ENCODE measurements around the gene C7orf33.
"Not testable (repeated sequence)": the region's sequence is repeated elsewhere in the genome, so short reads cannot be mapped to it uniquely, and the experiment has no call there.

The C7orf33 gene

DNA sequence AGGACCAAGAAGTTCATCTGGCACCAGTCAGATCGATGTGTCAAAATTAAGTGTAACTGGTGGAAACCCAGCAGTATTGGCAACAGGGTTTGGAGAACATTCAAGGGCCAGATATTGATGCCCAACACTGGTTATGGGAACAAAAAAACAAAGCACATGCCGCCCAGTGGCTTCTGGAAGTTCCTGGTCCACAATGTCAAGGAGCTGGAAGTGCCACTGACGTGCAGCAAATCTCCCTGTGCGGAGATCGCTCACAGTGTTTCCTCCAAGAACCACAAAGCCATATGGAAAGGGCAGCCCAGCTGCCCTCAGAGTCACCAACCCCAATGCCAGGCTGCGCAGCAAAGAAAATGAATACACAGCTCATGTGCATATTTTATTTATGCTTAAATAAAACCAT is 10.1 kb upstream of the C7orf33 start:
- no peak for DNase-seq (ENCODE audit: low spot score)

DNA sequence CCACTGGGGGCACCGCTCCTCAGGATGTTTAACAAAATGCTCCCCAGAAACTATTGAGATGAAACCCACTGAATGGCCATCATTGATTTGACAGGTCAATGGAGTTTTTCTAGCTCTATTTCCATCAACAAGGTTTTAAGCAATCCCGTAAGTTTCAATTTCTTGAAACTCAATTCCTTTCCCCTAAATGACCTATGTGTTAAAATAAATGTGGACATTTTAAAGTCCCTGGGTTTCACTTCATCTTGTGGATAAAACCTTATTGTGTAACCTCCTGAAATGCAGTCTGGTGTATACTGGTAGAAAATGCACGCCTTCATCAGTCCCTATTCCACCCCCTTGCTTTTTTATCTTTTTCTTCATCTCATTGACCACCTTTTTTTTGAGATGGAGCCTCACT is 8.9 kb upstream of the C7orf33 start:
- no peak for DNase-seq (ENCODE audit: low spot score)

DNA sequence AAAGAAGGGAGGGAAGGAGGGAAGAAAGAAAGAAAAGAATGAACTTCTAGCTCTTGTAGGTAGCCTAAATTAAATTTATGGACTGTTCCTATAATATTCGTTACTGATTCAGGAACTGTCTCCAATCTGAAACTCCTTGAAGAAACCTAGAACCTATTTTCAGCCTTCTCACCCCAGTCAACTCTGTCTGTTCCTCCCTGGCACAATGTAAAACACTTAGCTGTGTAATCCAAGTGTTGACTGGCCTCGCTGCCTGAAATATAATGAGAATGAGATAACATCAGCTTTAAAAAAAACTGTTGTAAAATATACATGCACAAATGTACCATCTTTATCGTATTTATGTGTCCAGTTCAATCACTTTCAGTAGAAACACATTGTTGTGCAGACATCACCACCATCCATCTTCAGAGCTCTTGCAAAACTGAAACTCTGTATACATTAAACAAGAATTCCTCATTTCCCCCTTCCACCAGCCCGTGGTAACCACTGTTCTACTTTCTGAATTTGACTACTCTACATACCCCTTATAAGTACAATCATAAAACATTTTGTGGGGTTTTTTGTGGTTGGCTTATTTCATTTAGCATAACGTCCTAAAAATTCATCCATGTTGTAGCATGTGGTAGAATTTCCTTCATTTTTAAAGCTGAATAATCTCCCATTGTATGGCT is 6.3 kb upstream of the C7orf33 start:
- no peak for DNase-seq (ENCODE audit: low spot score)

DNA sequence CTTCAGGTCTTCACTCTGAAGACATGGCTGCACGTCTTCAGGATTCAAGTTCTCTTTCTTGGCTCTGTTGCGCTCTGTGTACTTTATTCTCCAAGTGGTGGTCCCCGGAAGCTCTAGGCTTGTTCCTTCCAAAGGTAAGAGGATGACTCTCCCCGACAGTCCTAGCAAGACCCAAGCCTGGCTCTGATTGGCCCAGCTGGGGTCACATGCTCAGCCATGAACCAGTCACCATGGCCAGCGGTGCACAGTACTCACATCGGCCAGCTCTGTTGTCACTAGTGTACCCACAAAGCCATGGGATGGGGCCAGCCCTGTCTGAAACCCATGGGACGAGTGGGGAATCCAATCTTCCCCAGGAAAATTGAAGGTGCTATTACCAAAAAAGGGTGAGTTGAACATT is 5.2 kb upstream of the C7orf33 start:
- DNase-seq (ENCODE audit: low spot score): no peak

DNA sequence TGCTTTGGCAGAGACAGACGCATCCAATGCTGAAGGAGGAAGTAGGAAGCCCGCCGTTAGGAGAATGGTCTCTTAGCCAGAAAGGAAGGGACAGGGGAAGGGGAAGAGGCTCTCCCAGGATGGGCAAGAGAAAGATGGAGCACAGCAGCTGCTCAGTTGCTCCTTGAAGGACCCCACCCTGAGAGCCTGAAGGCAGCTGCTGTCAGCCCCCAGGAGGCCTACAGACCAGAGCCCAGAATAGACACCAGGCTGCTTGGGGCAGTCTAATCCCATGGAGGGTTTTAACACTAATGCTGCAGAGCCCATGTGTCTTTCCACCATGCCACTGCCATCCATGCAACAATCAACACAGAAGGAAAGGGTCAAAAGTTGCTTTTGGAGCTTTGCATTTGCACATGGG is 3.5 kb upstream of the C7orf33 start:
- DNase-seq (ENCODE audit: low spot score): no peak

DNA sequence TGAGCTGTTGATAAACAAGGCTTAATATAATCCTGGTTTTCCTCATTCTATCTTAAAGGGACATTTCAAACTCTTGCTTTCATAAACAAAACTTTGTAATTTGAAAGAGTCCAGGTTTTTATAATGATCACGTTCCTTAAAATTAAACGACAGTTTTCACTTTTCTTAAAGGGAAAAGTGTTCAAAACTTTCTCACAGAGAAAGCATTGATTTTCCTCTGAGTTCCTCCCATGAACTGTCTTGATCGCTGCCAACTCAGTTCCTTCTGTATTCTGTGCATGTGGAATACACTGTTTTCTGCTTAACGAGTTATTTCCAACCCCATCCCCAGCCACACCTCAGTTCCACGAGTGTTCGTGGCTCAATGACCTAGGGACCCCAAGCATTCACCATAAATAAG is 2.4 kb upstream of the C7orf33 start:
- no peak for DNase-seq (ENCODE audit: low spot score)

DNA sequence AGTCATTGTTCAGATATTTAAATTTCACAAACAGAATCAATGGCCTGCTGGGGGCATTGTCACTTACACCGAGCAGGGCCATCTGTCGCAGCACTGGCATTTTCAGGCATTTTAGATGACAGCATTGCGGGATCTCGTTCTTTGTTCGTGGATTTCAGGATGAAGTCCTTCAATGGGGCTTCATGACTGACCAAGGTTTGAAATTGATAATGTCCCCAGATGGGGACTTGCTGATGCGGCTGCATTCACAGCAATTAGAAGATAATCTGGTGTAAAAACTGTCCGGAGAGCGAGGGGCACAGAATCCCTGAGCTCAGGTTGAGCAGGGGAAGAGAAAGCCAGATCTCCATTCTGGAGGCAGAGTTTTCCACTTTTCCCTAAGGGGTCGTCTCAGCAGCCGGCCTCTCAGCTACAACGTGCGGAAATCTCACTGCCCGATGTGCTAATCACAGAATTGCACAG is 1.9 kb upstream of the C7orf33 start:
- DNase-seq (ENCODE audit: low spot score): no peak

DNA sequence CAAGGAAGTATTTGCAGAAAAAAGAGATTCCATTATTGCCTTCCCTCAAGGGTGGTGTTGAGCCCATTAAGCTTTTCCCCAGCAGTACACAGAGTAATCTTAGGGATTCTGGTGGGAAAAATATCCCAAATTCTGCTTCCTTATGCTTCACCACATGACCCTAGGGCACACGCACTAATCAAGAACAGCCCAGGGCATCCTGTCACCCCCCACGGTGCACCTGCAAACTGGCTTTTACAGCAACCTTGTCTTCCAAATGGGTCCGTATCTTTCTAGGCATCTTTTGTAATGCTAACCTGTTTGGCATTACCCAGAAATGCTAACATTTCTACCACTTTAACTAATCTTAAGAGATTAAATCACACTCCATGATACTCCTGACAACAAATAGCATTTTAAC is 926 bp upstream of the C7orf33 start:
- no peak for DNase-seq (ENCODE audit: low spot score)

DNA sequence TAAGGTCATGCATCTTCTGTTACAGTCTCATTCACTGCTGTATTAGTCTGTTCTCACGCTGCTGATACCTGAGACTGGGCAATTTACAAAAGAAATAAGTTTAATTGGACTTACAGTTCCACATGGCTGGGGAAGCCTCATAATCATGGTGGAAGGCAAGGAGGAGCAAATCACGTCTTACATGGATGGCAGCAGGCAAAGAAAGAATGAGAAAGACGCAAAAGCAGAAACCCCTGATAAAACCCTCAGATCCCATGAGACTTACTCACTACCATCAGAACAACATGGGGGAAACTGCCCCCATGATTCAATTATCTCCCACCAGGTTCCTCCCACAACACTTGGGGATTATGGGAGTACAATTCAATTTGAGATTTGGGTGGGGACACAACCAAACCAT is 5.8 kb downstream of the C7orf33 start:
- not testable (repeated sequence) for DNase-seq (ENCODE audit: low spot score)

DNA sequence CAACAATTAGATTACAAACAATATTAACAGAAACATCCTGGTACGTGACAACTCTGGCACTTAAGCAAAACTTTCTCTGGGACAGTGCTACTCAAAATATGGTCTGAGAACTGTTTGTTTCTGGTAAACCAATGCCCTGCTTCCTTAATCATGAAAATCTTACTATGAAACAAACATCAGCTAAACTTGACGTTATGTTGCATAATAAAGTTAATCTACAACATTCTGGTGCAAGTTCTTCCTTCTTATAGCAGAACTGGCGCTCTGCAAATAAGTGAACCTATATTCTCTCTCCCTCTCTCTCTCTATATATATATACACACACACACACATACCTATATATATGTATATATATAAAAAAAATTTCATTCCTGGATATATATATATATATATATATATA is 7.8 kb downstream of the C7orf33 start:
- no peak for DNase-seq (ENCODE audit: low spot score)

DNA sequence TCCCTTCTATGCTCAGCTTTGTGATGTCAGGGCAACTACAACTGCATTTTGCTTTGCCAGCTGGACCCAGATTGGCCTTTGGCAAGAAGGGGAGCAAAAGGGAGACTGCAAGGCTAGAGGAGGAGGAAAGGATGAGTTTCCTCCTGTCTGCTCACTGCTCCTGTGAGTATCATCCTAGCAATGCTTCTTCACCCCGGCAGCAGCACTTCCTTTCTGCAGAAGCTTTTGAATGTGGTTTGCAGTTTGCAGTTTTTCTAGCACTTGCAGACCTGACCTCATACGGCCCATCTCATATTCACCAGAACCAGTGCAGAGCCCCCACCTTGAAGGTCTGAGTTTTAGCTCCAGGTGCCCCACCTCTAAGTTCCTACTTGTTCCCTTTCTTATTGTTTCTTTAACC is 14.8 kb downstream of the C7orf33 start:
- no peak for DNase-seq (ENCODE audit: low spot score)

DNA sequence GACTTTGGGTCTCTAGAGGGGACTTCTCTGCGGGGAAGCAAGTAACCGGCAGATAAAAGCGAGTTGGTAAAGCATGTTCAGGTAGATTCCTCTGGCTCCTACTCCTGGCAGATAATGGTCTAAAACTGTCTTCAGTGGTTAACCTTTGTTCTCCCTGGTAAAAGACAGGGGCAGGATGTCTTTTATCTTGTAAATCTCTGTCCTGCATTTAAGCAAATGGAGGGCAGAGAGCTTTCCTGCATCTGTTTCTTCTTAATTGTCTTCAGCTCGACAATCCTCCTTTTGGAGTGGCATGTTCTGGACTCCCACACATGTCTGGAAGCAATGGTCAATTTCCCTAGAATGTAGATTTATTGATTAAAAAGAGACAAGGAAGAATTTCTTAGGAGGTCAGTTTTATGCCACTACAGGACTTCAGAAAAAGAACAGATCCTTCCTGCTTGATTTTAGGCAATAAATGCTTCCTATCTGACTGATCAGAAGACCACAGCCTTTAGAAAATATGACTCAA is 16.6 kb downstream of the C7orf33 start:
- DNase-seq (ENCODE audit: low spot score): no peak

DNA sequence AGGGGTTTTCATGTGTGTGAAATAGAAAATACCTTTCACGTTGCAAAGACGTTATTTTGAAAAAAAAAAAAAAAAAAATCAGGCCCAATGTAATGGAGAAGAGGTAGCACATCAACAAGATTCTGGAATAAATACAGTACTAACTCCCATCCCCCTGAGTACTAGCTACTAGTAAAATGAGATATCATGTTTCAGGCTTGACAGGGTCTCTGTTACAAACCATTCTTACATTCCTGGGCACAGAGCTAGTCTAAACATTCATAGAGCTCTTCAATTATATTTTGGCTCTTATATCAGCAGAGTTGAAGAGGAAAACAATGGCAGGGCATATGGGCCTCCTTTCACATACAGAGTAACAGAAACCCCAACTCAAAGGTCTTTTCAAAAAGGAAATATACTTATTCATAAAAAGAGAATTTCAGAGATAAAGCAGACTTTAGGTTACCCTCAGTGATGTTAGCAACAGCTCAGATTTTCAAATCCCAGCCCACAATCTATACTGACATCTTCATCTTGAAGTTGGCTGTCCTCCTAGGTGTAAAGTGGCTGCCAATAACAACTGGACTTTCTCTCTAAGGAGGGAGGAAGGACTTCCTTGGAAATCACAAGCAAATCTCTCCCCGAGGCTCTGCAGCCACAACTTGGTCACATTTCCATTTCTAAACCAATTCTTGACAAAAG is 18.6 kb downstream of the C7orf33 start:
- no peak for DNase-seq (ENCODE audit: low spot score)

DNA sequence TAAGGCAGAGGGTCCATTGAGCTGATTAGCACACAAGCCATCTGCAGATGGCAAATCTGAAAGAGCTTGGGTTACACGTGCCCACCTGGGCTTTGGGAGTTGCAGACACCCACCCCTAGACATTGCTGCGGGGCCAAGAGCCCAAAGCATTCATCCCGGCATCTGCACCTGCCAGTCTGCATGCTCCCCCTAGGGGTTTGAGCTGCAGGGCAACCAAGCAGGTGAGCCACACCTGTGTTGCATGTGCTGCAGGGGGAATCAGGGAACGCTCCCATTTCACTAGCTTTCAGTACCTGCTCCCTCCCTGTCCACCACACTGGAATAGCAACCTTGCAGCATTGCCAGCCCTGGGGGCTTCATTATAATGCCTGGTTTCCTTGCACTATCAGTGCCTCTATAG is 21.1 kb downstream of the C7orf33 start:
- no peak for DNase-seq (ENCODE audit: low spot score)

DNA sequence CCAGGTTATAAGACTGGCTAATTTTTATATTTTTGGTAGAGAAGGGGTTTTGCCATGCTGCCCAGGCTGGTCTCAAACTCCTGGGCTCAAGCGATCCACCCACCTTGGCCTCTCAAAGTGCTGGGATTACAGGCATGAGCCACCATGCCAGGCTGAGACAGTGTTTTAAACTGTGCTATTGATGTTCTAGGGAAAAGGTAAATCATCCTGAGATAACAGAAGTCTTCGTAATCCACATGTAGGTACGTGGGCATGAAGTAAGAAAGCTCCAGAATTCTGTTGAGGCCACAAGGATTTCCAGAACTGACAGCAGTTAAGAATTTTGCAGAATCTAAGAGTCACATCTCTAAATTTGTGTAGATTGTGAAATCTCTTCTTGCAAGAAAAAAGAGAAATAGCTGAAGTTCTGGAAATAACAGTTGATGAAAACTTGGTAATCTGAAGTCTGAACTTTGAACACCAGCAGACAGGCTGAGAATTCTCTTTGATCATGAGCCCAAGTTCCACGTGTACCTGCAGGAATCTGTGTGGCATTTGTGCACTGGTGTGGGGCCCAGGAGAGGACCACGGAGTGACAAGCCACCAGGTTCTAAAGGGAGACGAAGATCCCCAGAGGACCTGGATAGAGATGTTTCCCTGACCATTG is 24.6 kb downstream of the C7orf33 start:
- DNase-seq (ENCODE audit: low spot score): no peak

DNA sequence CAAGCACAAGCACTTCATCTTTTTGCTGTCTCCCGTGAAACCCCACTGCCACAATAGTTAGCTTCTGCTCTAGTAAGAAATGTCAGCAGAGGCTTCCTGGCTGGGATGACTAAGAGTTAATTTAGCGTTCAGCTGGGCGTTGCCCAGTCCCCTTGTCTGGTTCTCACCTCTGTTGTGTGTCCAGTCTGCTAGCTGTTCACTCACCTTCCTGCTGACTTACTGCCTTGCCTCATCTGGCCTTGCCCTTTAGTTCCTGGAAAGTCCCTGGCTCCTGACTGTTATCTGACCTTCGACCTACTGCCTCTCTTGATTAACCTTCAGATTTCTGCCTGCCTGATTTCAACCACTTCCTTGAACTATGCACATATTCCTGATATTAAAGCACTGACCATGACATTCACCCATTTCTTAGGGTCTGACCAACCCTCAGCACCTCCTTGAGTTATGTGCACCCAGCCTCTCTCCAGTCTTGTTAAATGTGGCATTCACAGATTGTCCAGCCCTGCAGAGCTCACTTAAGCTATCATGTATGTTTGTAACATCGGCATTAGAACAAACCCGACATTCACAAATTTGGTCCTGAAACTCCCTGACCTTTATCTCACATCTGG is 30.3 kb downstream of the C7orf33 start:
- no peak for DNase-seq (ENCODE audit: low spot score)

DNA sequence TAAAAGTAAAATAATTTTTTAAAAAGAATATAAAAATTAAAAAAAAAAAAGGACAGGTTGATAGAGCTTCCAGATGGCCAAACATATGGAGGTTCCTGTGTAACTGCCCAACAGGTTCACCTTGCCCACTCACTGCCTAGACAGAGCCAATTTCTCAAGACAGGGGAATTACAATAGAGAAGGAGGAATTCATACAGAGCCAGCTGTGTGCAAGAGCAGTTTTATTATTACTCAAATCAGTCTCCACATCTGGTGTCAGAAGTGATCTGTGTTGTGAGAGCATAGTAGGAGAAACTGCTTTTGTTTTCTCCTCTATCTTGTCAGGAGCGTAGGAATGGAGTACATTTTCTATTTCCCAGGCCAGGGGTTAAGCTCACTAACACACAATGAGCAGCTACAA is 31.0 kb downstream of the C7orf33 start:
- DNase-seq (ENCODE audit: low spot score): no peak

DNA sequence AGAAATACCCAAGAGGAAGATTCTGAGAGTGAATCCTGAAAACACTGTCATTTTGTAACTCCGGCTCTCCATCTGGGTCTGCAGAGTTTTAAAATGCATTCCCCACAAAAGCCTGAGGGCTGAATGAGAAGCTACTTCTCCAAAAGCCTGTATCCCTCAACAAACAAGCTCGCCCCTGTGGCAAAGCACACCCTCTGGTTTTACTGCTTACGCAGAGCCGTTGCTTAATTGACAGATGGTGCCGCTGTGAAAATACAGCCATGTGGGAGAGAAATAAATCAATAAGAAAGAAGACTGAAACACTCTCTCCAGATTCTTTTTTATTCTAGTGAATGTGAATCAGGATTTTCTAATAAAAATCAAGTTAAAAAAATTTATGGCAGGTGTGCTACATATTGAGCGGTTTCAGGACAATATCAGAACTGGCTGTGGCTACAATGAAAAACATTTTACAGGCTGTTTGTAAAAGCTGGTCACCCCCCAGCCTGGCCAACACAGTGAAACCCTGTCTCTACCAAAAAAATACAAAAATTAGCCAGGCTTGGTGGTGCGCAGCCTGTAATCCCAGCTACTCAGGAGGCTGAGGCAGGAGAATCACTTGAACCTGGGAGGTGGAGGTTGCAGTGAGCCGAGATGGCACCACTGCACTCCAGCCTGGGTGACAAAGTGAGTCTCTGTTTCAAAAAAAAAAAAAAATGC is 32.5 kb downstream of the C7orf33 start:
- no peak for DNase-seq (ENCODE audit: low spot score)

DNA sequence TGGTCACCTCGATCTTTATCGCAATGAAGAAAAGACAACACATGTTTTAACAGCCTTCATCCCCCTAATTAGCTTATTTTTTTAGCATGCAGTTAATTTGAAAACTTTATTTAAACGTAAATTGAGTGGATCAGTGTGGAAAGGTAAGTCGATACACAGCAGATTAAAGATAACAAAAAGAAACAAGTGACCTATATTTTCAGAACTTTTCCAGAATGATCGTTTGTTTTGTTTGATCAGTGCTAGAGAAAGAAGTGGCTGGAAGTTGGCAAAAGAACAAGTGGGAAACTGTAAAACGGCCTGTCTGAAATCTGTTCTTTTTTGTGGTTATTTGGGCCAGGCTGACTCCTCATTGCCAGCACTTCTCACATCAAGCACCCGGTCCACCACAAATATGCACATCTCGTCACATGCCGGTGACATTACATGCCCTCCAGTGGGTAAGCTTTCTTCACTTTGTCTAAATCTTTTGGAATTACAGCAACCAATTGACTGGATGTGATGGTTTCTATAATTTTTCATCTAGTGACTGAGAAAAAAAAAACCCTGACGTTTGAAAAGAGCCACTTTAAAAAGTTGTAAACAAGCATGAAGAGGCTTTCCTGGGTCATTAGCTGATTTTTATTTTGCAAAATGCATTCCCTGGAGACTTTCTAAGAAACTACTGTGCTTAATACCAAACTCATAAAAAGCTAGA is 33.2 kb downstream of the C7orf33 start:
- DNase-seq (ENCODE audit: low spot score): peak; percentile 37

DNA sequence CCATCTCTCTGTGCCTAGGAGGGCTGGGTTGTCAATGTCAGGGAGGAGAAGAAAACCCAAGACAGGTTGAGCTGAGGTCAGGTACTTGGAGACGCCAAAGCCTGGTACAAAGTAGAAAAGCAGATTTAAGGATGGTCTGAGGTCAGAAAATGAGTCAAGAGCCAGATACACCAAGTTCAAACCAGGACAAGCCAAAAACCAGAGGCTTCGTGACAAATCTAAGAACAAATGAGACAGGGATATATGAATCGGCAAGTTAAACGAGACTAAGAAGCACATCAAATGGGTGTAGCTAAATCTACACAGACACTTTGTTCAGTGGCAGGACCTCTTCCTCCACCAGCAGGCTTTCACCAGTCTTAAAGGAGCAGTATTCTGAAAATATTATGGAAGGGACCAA is 34.2 kb downstream of the C7orf33 start:
- DNase-seq (ENCODE audit: low spot score): no peak

DNA sequence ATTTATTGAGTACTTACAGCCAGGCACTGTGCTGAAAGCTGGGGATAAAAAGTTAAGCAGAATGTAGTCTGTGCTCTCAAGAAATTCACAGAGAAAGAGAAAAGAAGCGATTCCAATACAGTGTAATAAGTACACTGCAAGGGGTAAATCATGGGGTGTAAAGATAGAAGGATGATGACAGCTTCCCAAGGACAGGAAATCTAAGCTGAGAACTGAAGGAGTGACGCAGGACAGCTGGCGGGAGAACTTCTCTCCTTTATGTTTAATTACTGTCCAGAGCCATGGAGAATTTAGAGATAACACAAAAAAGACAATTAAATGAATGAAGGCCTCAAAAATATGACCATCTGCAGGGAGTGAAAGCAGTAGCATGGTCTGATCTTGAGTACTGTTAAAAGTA is 34.8 kb downstream of the C7orf33 start:
- no peak for DNase-seq (ENCODE audit: low spot score)

DNA sequence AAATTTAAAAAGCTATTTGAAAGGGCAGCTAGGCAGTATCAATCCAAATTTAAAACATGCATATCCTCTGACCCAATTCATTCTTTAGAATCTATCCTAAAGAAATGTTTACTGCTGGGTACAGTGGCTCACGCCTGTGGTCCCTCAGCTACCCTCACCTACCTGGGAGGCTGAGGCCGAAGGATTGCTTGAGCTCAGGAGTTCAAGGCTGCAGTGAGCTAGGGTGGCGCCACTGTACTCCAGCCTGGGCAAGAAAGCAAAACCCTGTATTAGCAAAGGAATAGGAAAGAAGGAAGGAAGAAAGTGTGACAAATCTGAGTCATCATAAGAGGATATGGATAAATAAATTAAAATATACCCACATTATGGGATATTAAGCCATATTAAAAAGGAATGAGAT is 36.3 kb downstream of the C7orf33 start:
- no peak for DNase-seq (ENCODE audit: low spot score)

All from AG08396 (cell line).